NB4 (cell line): ENCODE data around the gene ZNF583.

Experiments
- DNase-seq: peaks from one replicate; pipeline ENCODE4 v3.0.0; 2010; ENCODE audit warnings: low read depth
- H3K4me3 ChIP-seq: one replicate; pipeline ENCODE4 v1.5.1; 2011; ENCODE audit warnings: mild to moderate bottlenecking, low read depth, low read length, moderate library complexity
- MYC ChIP-seq: IDR thresholded peaks from 2 replicates; pipeline ENCODE4 v1.6.1; 2011; ENCODE audit warnings: low read depth, low read length
- POLR2A ChIP-seq: IDR thresholded peaks from 2 replicates; pipeline ENCODE4 v1.6.1; 2011; ENCODE audit warnings: mild to moderate bottlenecking; ENCODE audit not compliant: insufficient read length; ENCODE audit errors: extremely low read depth
- TF ChIP-seq, protein P1 (sequence below): IDR thresholded peaks from 2 replicates; pipeline ENCODE4 v1.6.1; 2011; ENCODE audit warnings: low read depth, low read length
- TF ChIP-seq, protein P2 (sequence below): IDR thresholded peaks from one replicate; pipeline ENCODE4 v1.5.1; 2012; ENCODE audit warnings: low read depth, low read length

Gene ZNF583

DNA sequence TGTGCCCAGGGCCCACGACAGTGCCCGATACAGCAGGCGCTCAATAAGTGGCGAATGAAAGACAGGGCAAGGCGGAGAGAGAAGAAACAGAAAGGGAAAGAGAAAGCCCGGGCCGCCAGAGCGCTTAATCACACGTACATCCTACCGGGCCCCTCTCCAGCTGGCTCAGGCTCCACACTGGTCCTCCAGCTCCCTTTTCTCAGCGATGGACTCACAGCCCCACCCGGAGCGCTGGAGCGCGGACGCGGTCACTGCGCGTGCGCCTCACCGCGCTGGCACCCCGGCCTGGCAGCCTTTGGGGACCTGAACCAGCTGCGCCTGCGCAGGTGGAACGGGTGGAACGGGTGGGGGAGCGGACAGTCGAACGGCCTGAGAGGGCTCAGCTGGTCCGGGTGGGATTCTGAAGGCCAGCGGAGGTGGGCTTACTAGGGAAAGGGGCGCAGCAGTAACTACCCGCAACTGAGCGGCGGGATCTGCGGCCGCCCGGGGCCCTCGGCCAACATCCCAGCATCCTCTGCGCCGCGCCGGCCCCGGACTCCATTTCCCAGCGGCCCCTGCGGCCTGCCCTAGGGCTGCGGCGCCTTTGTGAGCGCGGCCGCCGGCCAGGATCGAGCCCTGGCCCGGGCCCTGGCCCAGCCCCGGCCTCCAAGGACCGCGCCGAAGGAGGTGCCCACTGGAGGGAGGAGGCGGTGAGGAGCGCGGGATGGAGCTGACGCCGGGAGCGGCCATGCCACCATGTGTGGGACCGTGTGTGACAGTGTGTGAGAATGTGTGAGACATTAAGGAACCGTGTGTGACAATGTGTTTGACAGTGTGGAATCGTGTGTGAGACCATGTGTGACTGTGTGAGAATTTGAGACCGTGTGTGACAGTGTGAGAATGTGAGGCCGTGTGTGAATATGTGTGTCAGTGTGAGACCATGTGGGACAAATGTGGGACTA is at the start of gene ZNF583:
Gene ZNF583 (plus strand): TSS at position 569 of the 941 bp plus-strand sequence. CDS start 2,783 bp downstream, outside the sequence.
- H3K4me3 ChIP-seq = peak within 1 kb of the TSS; percentile 94
- peak; percentile 86 for DNase-seq
- TF ChIP-seq, protein P1, sequence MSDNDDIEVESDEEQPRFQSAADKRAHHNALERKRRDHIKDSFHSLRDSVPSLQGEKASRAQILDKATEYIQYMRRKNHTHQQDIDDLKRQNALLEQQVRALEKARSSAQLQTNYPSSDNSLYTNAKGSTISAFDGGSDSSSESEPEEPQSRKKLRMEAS = no peak
- TF ChIP-seq MYC = peak; percentile 47; the same call in 1 of the 2 replicates
- TF ChIP-seq, protein P2, sequence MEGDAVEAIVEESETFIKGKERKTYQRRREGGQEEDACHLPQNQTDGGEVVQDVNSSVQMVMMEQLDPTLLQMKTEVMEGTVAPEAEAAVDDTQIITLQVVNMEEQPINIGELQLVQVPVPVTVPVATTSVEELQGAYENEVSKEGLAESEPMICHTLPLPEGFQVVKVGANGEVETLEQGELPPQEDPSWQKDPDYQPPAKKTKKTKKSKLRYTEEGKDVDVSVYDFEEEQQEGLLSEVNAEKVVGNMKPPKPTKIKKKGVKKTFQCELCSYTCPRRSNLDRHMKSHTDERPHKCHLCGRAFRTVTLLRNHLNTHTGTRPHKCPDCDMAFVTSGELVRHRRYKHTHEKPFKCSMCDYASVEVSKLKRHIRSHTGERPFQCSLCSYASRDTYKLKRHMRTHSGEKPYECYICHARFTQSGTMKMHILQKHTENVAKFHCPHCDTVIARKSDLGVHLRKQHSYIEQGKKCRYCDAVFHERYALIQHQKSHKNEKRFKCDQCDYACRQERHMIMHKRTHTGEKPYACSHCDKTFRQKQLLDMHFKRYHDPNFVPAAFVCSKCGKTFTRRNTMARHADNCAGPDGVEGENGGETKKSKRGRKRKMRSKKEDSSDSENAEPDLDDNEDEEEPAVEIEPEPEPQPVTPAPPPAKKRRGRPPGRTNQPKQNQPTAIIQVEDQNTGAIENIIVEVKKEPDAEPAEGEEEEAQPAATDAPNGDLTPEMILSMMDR = no peak
- TF ChIP-seq POLR2A = no peak

DNA sequence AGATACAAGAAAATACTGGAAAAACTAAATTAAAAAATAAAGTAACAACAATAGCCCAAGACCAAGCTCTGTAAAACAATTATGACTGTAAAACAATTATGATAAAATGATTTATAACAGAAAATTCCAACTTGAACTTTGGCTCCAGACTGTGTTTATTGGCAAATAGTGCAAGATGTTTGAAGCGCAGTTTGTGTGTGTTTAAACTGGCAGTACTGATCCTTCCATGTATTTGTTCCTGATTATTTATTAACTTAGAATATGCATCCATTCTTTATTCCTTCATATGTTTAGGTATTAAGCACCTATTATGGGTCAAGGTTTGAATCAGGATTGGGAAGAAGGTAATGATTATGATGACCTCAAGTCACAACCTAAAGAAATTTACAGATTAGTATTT is 48.6 kb upstream of the ZNF583 start:
- H3K4me3 ChIP-seq = no peak overlapping the region
- TF ChIP-seq POLR2A = no peak
- TF ChIP-seq, protein P2 = no peak
- TF ChIP-seq, protein P1 = no peak
- no peak for TF ChIP-seq MYC
- no peak for DNase-seq

DNA sequence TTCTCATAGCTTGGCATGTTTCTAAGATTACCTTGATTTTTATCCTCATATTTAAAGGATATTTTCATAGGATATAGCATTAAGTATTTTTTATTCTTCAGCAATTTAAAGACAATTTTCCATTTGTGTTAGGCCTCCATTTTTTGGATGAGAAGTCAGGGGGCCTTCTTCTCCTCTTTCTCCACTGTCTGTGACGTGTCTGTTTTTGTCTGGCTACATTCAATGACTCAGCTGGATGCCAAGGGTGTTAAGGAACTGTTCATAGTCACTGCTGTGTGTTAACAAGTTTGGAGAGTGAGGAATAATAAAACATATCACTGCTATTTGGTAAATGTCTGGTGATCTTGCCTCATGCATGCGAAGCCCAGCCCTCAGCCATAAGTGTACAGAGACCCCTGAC is 47.2 kb upstream of the ZNF583 start:
- TF ChIP-seq, protein P2 = no peak
- TF ChIP-seq, protein P1 = no peak
- TF ChIP-seq MYC = no peak
- no peak for TF ChIP-seq POLR2A
- no peak overlapping the region for H3K4me3 ChIP-seq
- no peak for DNase-seq

DNA sequence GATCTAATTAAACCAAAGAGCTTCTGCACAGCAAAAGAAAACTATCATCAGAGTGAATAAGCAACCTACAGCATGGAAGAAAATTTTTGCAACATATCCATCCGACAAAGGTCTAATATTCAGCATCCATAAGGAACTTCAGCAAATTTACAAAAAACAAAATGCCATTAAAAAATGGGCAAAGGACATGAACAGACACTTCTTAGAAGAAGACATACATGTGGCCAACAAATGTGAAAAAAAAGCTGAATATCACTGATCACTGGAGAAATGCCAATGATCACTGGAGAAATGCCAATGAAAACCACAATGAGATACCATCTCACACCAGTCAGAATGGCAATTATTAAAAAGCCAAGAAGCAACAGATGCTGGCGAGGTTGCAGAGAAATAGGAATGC is 43.3 kb upstream of the ZNF583 start:
- TF ChIP-seq, protein P1 = no peak
- no peak for TF ChIP-seq POLR2A
- TF ChIP-seq, protein P2 = no peak
- TF ChIP-seq MYC = no peak

DNA sequence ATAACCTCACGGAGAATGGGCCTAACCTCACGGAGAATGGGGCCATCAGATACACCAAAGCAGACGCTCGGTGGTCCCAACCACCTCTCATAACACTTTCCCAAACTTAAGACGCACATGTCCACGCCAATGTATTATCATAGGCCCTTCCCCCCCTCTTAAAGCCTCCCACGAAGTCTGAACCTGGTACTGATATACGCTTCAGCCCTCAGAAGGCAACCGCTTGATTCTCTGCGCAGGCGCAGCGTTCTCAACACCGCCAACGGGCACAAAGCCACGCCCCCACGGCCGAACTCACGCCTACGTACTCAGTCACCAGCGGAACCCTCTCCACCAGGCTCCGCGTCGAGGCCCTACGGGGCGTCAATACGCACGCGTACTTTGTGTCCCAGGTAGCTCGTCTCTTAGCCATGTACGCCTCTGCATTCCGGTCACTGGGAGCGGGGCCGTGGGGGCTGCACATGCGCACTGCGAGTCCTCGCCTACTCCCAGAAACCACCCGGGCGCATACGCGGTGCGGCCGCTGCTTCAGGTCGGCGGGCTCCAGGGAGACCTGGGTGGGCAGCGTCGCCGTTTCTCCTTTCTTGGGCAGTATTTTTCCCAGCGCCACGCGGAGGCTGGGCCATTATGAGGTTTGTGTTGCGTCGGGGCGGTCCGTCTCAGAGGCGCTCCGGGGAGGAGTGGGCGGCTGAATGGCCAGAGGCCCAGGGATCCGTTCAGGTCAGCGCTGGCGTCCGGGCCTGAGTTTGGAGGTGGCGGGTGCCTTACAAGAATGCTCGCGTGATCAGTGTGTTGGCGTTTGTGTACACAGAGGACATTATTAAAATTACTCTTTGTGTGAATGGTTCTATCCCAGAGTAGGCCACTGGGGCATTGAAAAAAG is 36.1 kb upstream of the ZNF583 start:
- DNase-seq = peak; percentile 96
- H3K4me3 ChIP-seq = peak overlapping the region; percentile 71
- TF ChIP-seq, protein P2 = no peak
- TF ChIP-seq POLR2A = peak; percentile 33

More for the DNA sequence above, 43.3 kb upstream of the ZNF583 start:
- DNase-seq = no peak
- H3K4me3 ChIP-seq = no peak overlapping the region
